ENCODE results near the gene NTM.

NTM gene

GRCh38 chr11:132126973-132127899, 756.8 kb downstream of the NTM start:
- peak; percentile 22 to 27 for DNase-seq

GRCh38 chr11:132127900-132128288, 757.5 kb downstream of the NTM start:
- DNase-seq: no peak

GRCh38 chr11:132131047-132131446, 760.6 kb downstream of the NTM start:
- no peak for DNase-seq

GRCh38 chr11:132131961-132132360, 761.5 kb downstream of the NTM start:
- no peak for DNase-seq

- no peak for DNase-seq
Measured at GRCh38 chr11:132134322-132134721, 763.9 kb downstream of the NTM start.

- DNase-seq: no peak
Measured at GRCh38 chr11:132137289-132137980, 767.0 kb downstream of the NTM start.

GRCh38 chr11:132137981-132138313, 767.5 kb downstream of the NTM start:
- no peak for DNase-seq

- DNase-seq: no peak
Measured at GRCh38 chr11:132139181-132139580, 768.8 kb downstream of the NTM start.

- no peak for DNase-seq
Measured at GRCh38 chr11:132140056-132140455, 769.6 kb downstream of the NTM start.

- DNase-seq: no peak
Measured at GRCh38 chr11:132142121-132142520, 771.7 kb downstream of the NTM start.

- DNase-seq: no peak
Measured at GRCh38 chr11:132142554-132142953, 772.1 kb downstream of the NTM start.

GRCh38 chr11:132147464-132147863, 777.0 kb downstream of the NTM start:
- DNase-seq: no peak

GRCh38 chr11:132154781-132155180, 784.4 kb downstream of the NTM start:
- DNase-seq: no peak

GRCh38 chr11:132158091-132158490, 787.7 kb downstream of the NTM start:
- peak; percentile 6 to 33 for DNase-seq

- DNase-seq: no peak
Measured at GRCh38 chr11:132158696-132159095, 788.3 kb downstream of the NTM start.

- DNase-seq: no peak
Measured at GRCh38 chr11:132161403-132162078, 791.1 kb downstream of the NTM start.

- DNase-seq: no peak
Measured at GRCh38 chr11:132168344-132168981, 798.0 kb downstream of the NTM start.

- DNase-seq: no peak
Measured at GRCh38 chr11:132171031-132171430, 800.6 kb downstream of the NTM start.

GRCh38 chr11:132174362-132175255, 804.2 kb downstream of the NTM start:
- no peak for DNase-seq

GRCh38 chr11:132177106-132177505, 806.7 kb downstream of the NTM start:
- peak in 1 of 2 donors; percentile 5 for DNase-seq

GRCh38 chr11:132184079-132184478, 813.7 kb downstream of the NTM start:
- DNase-seq: no peak
